AG08395 (cell line): ENCODE data around the gene LHFPL6.
A peak's percentile ranks its signal among the peaks of the same experiment; 100 is the strongest.

ENCODE experiments used
- DNase-seq: peaks from one replicate; pipeline ENCODE4 v3.0.0; 2012; ENCODE audit warnings: mixed read lengths, low spot score

Gene LHFPL6

DNA sequence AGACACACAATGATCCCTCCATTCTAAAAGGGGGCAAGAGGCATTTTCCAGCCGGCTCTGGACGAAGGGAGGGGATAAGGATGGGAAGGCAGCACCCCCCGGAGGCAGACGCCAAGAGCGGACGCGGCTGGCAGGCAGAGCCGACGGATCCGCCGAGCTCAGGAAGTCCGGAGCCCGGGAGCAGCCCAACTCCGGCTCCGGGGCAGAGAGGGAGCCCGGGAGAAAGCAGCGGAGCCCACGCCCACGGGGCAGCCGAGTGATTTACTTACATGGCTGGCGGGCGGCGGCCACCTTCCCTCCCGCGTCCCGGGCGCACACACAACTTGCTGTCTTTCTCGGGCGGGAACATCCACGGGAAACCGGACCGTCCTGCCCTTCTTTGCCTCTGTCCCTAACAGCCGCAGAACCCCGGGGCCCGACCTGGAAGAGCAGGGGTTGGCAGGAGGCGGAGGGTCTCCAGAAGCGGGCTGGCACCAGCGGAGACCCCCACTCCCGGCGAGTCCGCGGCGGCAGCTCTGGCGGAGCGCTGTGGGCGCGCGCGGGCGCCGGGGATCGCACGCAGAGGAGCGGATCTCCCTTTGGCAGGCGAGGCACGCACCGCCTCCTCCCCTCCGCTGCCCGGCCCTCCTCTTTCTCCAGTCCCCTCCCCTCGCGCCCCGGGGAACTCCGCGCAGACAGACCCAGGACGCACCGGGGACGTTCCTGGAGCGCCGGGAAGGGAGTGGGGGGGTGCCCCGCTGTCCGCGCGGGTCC, at the start of gene LHFPL6:
TSS of gene LHFPL6 (minus strand) at position 580 of the 753 bp plus-strand sequence.
- DNase-seq: peak; percentile 91

GRCh38 chr13:39646122-39646521, 43.1 kb upstream of the LHFPL6 start:
- DNase-seq: no peak

DNA sequence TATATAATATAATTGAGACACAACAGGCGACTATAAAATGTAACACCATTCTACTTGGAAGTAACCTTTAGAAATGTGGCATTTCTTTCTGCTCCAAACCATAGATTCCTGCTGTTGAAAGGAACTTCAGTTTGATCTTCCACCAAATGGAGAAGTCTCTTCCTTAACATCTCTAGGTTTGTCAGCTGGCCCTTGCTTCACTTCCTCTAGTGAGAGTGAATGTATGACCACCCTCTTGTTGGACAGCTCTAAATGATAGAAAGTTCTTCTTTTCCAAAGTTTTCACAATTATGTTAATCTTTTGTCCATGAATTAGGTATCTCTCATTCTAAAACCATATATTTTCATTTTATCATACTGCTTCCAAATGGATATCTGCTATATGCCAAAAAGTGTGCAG, 38.7 kb upstream of the LHFPL6 start:
- DNase-seq: no peak

GRCh38 chr13:39637890-39638289, 34.9 kb upstream of the LHFPL6 start:
- DNase-seq: no peak

- no peak for DNase-seq
These were observed 32.6 kb upstream of the LHFPL6 start for GRCh38 chr13:39635564-39635963.

GRCh38 chr13:39632994-39633393, 30.0 kb upstream of the LHFPL6 start:
- no peak for DNase-seq

DNA sequence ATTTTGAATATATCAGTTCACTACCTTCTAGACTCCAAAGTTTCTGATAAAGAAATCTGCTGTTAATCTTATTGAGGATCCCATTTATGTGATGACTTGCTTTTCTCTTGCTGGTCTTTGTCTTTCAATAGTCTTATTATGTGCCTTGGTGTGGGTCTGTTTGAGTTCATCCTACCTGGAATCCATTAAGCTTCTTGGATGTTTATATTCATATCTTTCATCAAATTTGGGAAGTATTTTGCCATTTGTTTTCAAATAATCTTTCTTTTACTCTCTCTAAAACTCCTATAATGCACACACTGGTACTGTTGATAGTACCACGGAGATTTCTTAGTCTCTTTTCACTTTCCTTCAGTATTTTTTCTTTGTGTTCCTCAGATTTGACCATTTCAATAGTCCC, 28.3 kb upstream of the LHFPL6 start:
- no peak for DNase-seq

DNA sequence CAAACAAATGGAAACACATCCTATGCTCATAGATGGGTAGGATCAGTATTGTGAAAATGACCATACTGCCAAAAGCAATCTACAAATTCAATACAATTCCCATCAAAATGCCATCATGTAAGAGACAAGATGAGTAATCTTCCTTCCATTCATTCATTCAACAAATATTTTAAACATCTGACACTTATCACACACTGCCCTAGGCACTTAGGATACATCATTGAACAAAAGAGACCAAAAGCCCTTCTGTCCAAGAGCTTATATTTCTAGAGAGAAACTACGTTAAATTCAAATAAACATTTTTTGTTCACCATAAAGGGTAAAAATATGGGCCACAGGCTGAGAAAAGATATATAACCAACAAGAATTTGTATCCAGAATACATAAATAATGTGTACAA, 20.5 kb upstream of the LHFPL6 start:
- DNase-seq: no peak

- no peak for DNase-seq
These were observed 15.6 kb upstream of the LHFPL6 start for GRCh38 chr13:39618561-39618960.

DNA sequence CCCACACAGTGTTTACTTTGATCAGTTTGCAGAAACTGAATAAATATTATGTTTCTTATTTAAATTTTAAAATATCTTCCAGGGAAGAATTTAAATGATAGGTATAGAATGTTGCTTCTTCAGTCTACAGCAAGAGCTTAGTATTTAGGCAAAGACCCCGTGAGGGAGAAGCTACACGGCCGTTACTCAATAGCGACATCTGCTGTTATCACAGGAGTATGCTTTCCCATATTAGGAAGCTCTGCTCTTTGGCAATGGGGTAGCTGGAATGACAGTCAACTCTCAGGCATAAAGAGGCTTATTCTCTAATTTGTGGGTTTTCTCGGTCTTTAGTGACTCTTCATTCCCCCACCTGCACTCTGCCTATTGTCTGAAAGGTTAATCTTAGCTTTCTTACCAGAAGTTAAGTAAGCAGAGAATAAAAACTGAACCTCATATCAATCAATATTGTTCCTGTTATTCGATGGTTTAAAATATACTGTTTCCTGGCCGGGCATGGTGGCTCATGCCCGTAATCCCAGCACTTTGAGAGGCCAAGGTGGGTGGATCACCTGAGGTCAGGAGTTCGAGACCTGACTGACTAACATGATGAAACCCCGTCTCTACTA, 13.2 kb upstream of the LHFPL6 start:
- peak; percentile 82 for DNase-seq

GRCh38 chr13:39612023-39612637, 9.1 kb upstream of the LHFPL6 start:
- peak; percentile 63 for DNase-seq

DNA sequence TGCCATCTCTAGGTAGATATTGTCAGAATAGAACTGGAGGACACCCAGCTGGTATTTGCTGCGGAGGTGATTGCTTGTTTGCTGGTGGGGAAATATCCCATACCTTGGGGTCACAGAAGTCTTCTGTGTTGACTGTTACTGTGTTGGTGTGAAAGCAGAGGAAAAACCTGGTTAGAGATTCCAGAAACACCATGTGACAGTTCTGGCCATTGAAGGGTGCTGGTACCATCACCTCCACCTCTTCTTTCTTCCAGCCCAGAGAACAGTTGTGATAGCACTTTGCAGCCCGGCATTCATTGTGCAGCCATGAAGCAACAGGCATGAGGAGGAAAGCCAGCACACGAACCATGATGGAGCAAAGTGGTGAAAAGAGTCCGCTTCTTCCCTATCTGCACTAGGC, 4.9 kb upstream of the LHFPL6 start:
- DNase-seq: no peak

- DNase-seq: no peak
These were observed 2.8 kb upstream of the LHFPL6 start for GRCh38 chr13:39605677-39606320.

GRCh38 chr13:39604756-39605155, 1.8 kb upstream of the LHFPL6 start:
- no peak for DNase-seq

DNA sequence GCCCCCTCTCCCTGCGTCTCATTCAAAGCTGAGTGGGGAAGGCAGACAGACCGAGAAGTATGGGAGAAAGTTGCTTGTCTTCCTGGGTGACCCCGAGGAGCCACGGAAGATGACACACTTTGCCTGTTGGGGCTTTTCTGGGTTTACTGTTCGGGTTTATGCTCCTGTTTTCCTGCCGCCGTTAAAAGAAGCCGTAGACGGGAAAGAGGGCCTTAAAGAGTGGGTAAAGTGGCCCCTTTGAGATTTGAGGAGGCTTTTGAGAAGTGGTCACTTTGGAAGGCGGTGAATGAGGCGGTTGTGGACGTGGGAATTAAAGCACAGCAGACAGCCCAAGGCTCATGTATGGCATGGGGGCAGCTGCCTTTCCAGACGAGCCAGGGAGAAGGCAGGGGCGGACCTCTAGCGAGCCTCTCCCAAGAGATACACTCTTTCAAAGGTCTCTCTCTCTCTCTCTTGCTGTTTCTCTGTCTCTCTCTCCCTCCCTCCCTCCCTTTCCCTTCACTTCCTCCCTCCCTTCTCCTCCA, 493 bp upstream of the LHFPL6 start:
- peak; percentile 34 for DNase-seq

DNA sequence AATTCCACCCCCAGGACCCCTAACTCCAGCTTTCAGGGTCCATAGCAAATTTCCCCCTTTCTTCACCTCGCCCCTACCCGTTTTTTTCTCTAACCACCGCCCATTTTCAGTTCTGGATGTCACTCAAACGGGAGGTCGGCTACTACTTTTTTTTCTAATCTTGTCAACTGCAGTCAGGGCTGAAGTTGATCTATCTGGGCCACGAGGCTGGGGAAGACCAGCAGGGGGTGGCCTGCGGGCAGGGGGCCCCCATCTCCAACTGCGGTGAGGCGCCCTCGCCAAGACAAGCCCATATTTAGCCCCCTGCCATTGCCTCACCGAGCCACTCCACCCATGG, 748 bp downstream of the LHFPL6 start:
- DNase-seq: no peak

GRCh38 chr13:39601636-39602035, 1.4 kb downstream of the LHFPL6 start:
- no peak for DNase-seq

- DNase-seq: no peak
These were observed 2.2 kb downstream of the LHFPL6 start for GRCh38 chr13:39600766-39601165.

- DNase-seq: no peak
These were observed 3.2 kb downstream of the LHFPL6 start for GRCh38 chr13:39599842-39600241.

- DNase-seq: no peak
These were observed 4.0 kb downstream of the LHFPL6 start for GRCh38 chr13:39599012-39599411.

- DNase-seq: no peak
These were observed 5.2 kb downstream of the LHFPL6 start for GRCh38 chr13:39597838-39598237.

- DNase-seq: no peak
These were observed 6.3 kb downstream of the LHFPL6 start for GRCh38 chr13:39596685-39597084.

DNA sequence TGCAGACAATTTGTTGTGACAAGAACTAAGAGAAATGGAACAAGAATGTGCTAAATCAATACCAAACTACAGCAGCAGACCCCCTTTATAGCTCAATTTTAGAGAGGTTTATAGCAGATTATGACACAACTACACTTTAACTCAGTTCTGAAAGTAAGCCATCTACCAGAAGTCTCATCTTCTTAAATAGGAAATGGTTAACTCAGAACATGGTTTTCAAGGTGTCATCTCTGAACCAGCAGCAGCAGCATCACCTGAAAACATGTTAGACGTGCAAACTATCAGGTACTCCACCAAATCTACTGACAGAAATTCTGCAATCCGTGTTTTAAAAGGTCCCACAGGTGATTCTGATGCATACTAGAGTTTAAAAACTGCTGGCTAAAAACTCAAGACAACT, 6.8 kb downstream of the LHFPL6 start:
- DNase-seq: no peak
